ENCODE results near the gene FAM171A1.

Gene FAM171A1

DNA sequence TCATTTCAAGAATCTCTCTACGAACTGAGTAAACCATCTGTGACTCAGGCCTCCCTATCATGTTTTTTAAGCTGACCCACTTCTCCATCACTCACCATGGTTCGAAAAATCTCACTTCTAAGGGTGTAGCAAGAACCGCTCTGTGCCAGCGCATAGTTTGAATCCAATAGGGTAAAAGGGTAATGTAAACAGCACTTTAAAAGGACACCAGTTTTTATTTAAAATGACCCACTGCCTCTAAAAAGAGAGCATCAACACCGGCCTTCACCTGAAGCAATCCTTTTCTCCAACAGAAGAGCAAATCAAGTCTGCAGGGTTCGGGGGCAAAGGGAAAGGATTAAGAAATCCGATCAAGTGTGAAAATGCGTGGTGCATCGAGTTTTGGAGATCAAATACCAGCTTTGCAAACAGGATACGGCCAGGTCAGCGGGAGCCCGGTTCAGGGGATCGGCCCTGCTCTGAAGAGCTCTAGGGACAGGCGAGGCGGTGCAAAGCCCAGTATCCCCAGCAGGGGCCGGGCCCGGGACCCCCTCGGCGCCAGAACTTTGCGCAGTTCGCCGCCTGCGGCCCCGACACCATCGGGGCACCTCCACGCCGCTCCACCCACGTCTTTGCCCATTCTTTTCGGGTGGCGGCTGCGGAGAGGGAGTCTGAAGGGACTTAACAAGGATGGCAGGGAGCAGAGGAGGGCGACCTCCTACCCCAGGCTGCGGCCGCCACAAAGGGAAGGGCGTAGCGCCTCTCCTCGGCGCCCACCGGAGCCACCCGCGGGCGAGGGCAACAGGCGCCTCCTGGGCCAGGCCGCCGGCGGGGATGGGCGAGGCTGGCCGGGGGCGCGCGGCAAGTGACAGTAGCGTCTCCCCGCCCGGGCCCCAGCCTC, 203.4 kb downstream of the FAM171A1 start:
- H3K9ac ChIP-seq (ENCODE audit: low read length), result peak overlapping the region; percentile 90

DNA sequence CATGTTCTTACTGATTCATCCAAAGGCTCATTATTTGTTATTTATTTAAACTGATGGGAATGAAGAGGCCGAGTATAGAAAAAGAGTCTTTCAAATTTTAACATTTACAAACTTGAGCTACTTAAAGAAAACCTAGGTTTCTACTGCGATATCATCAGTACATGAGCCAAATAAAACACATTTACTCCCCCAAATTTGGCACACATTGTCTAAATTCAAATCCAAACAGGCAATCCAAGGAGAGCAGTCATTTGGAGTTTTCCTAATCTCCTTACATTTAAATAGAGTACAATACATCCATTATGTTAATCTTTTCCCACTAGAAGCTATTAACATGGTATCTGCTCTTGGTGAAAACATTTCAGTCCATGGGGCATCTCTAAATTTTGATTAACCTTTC, 204.8 kb downstream of the FAM171A1 start:
- 89% methylated on average over 2 of the region's 2 CpGs for WGBS
- no peak overlapping the region for H2BK5ac ChIP-seq (ENCODE audit: low read depth, low read length, poor library complexity, severe bottlenecking)
- no peak overlapping the region for H2AK5ac ChIP-seq (ENCODE audit: low read length, severe bottlenecking)

More for the DNA sequence above, 203.4 kb downstream of the FAM171A1 start:
- H3K27ac ChIP-seq (ENCODE audit: low read length, poor library complexity, severe bottlenecking), result peak overlapping the region; percentile 58
- H3K79me1 ChIP-seq (replicated peaks; ENCODE audit: low read length, poor library complexity, severe bottlenecking), result peaks cover 2% of the 10 kb centered on the region
- H3K4me2 ChIP-seq (ENCODE audit: low read length, poor library complexity, severe bottlenecking), result peak overlapping the region; percentile 88
- peak overlapping the region; percentile 83 for H4K91ac ChIP-seq (ENCODE audit: low read length)
- no peak overlapping the region for H4K8ac ChIP-seq (ENCODE audit: low read length)
- H3K18ac ChIP-seq (ENCODE audit: low read depth in 1 of 2, low read length in 2 of 2), result peak overlapping the region; percentile 89 to 90
- peak; percentile 70 for DNase-seq
- peak overlapping the region; percentile 72 for H2AFZ ChIP-seq (ENCODE audit: low read depth, low read length)
- H2BK12ac ChIP-seq (ENCODE audit: low read length in 2 of 2), result peak overlapping the region in 1 of 2 experiments; percentile 8
- peak overlapping the region; percentile 94 to 99 for H3K4me3 ChIP-seq (ENCODE audit: insufficient read depth in 1 of 2, low read depth in 1 of 2, low read length in 2 of 2)
- no peak overlapping the region for H2BK15ac ChIP-seq (ENCODE audit: low read depth, poor library complexity, severe bottlenecking)
- peaks cover 5% of the 10 kb centered on the region for H3K4me1 ChIP-seq (ENCODE audit: control insufficient read depth, insufficient read depth, low read depth, low read length)
- no peaks in the 10 kb centered on the region for H3K36me3 ChIP-seq (ENCODE audit: control insufficient read depth in 1 of 2, insufficient read depth in 2 of 2, low read depth in 1 of 2, low read length in 2 of 2)
- H3K9me3 ChIP-seq (ENCODE audit: control insufficient read depth, low read length), result no peaks in the 10 kb centered on the region
- H3K14ac ChIP-seq (ENCODE audit: low read length in 2 of 2), result peak overlapping the region; percentile 57 to 98
- peak overlapping the region; percentile 49 for H2BK120ac ChIP-seq (ENCODE audit: low read depth, low read length)
- 0% methylated on average over 32 of the region's 54 CpGs for WGBS
- H3K23ac ChIP-seq (ENCODE audit: low read length in 2 of 2), result peak overlapping the region; percentile 3 to 90
- H2BK5ac ChIP-seq (ENCODE audit: low read depth, low read length, poor library complexity, severe bottlenecking), result peak overlapping the region; percentile 84
- H2AK5ac ChIP-seq (ENCODE audit: low read length, severe bottlenecking), result no peak overlapping the region
- H3K27me3 ChIP-seq (ENCODE audit: control insufficient read depth in 1 of 2, insufficient read depth in 1 of 2, low read length in 2 of 2), result no peaks in the 10 kb centered on the region
- peak overlapping the region in 1 of 2 experiments; percentile 19 for H3K4ac ChIP-seq (ENCODE audit: low read depth in 1 of 2, low read length in 2 of 2)

DNA sequence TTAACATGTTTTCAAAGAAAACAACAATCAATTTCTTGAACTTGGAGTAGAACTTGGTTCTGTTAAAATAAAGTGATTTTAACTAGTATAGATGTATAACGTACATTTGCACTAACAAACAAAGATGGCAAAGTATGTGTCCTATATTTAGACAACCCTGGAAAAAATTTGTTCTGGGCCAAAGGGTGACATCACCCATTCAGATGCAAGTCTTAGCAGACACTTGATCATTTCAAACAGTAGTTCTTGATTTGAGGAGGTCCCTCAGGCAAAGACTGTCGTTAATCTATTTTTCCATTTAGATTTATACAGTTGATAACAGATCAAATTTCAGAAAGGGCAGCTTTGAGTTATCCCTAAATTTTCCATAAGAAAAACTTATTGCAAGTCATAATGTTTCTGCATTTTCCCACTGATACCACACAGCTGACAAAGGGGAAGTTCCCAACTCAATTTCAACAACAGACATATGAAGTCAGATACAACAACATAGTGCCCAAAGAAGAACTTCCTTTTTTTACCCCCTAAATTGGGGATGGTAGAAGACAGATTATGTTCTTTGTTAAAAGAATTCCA, 207.7 kb downstream of the FAM171A1 start:
- Histone ChIP-seq H4K91ac (ENCODE audit: low read length) (no peak overlapping the region), H2BK120ac (ENCODE audit: low read depth, low read length) (no peak overlapping the region), H3K4ac (ENCODE audit: low read depth in 1 of 2, low read length in 2 of 2) (no peak overlapping the region), H3K9me3 (ENCODE audit: control insufficient read depth, low read length) (no peaks in the 10 kb centered on the region), H3K79me1 (replicated peaks; ENCODE audit: low read length, poor library complexity, severe bottlenecking) (peaks cover 22% of the 10 kb centered on the region), H3K18ac (ENCODE audit: low read depth in 1 of 2, low read length in 2 of 2) (no peak overlapping the region), H2BK15ac (ENCODE audit: low read depth, poor library complexity, severe bottlenecking) (no peak overlapping the region), H3K36me3 (ENCODE audit: control insufficient read depth in 1 of 2, insufficient read depth in 2 of 2, low read depth in 1 of 2, low read length in 2 of 2) (peaks cover 0 to 4% of the 10 kb centered on the region in 2 experiments), H3K4me1 (ENCODE audit: control insufficient read depth, insufficient read depth, low read depth, low read length) (no peaks in the 10 kb centered on the region), H3K27me3 (ENCODE audit: control insufficient read depth in 1 of 2, insufficient read depth in 1 of 2, low read length in 2 of 2) (no peaks in the 10 kb centered on the region), H3K14ac (ENCODE audit: low read length in 2 of 2) (no peak overlapping the region), H3K9ac (ENCODE audit: low read length) (no peak overlapping the region), H2BK12ac (ENCODE audit: low read length in 2 of 2) (no peak overlapping the region), H3K4me3 (ENCODE audit: insufficient read depth in 1 of 2, low read depth in 1 of 2, low read length in 2 of 2) (no peak overlapping the region), H3K23ac (ENCODE audit: low read length in 2 of 2) (no peak overlapping the region), H3K27ac (ENCODE audit: low read length, poor library complexity, severe bottlenecking) (no peak overlapping the region), H2AFZ (ENCODE audit: low read depth, low read length) (no peak overlapping the region), H2AK5ac (ENCODE audit: low read length, severe bottlenecking) (no peak overlapping the region), H2BK5ac (ENCODE audit: low read depth, low read length, poor library complexity, severe bottlenecking) (no peak overlapping the region), H3K4me2 (ENCODE audit: low read length, poor library complexity, severe bottlenecking) (no peak overlapping the region), H4K8ac (ENCODE audit: low read length) (no peak overlapping the region)
- no CpG with 5 or more reads among the region's 2 CpGs for WGBS
- peak; percentile 20 for DNase-seq

More for the DNA sequence above, 204.8 kb downstream of the FAM171A1 start:
- H3K4me1 ChIP-seq (ENCODE audit: control insufficient read depth, insufficient read depth, low read depth, low read length), result peaks cover 5% of the 10 kb centered on the region
- no peaks in the 10 kb centered on the region for H3K36me3 ChIP-seq (ENCODE audit: control insufficient read depth in 1 of 2, insufficient read depth in 2 of 2, low read depth in 1 of 2, low read length in 2 of 2)
- H3K79me1 ChIP-seq (replicated peaks; ENCODE audit: low read length, poor library complexity, severe bottlenecking), result peaks cover 2% of the 10 kb centered on the region
- H4K91ac ChIP-seq (ENCODE audit: low read length), result no peak overlapping the region
- H2BK120ac ChIP-seq (ENCODE audit: low read depth, low read length), result no peak overlapping the region
- peak overlapping the region in 1 of 2 experiments; percentile 94 for H3K4me3 ChIP-seq (ENCODE audit: insufficient read depth in 1 of 2, low read depth in 1 of 2, low read length in 2 of 2)
- no peak overlapping the region for H2BK12ac ChIP-seq (ENCODE audit: low read length in 2 of 2)
- no peak overlapping the region for H2AFZ ChIP-seq (ENCODE audit: low read depth, low read length)
- H3K9me3 ChIP-seq (ENCODE audit: control insufficient read depth, low read length), result no peaks in the 10 kb centered on the region
- no peak overlapping the region for H3K18ac ChIP-seq (ENCODE audit: low read depth in 1 of 2, low read length in 2 of 2)
- H3K14ac ChIP-seq (ENCODE audit: low read length in 2 of 2), result no peak overlapping the region
- H3K27me3 ChIP-seq (ENCODE audit: control insufficient read depth in 1 of 2, insufficient read depth in 1 of 2, low read length in 2 of 2), result no peaks in the 10 kb centered on the region
- H4K8ac ChIP-seq (ENCODE audit: low read length), result no peak overlapping the region
- H3K4me2 ChIP-seq (ENCODE audit: low read length, poor library complexity, severe bottlenecking), result peak overlapping the region; percentile 79
- no peak overlapping the region for H2BK15ac ChIP-seq (ENCODE audit: low read depth, poor library complexity, severe bottlenecking)
- H3K4ac ChIP-seq (ENCODE audit: low read depth in 1 of 2, low read length in 2 of 2), result no peak overlapping the region
- DNase-seq, result no peak
- H3K27ac ChIP-seq (ENCODE audit: low read length, poor library complexity, severe bottlenecking), result no peak overlapping the region
- H3K9ac ChIP-seq (ENCODE audit: low read length), result peak overlapping the region; percentile 90
- H3K23ac ChIP-seq (ENCODE audit: low read length in 2 of 2), result no peak overlapping the region
